Stomach (tissue), 4 donors: Measurements from ENCODE around the gene PSAP.

ENCODE experiments used
- POLR2AphosphoS5 ChIP-seq, 3 donors: sonication (generic); formaldehyde crosslinking; IDR thresholded peaks; one replicate each; pipeline ENCODE4 v1.6.1; 2016; ENCODE audit warnings: antibody characterized with exemption in 3 of 3
- TF ChIP-seq, protein P1 (sequence below), 7 experiments: fragments of 450-650 bp in 4 of 7; fragments of 200-600 bp in 3 of 7; sonication (generic) in 3 of 7; IDR thresholded peaks; one replicate each; pipeline ENCODE4 v1.5.1; 2016 to 2019; ENCODE audit warnings: antibody characterized with exemption in 7 of 7, control low read depth in 2 of 7, mild to moderate bottlenecking in 1 of 7

DNA sequence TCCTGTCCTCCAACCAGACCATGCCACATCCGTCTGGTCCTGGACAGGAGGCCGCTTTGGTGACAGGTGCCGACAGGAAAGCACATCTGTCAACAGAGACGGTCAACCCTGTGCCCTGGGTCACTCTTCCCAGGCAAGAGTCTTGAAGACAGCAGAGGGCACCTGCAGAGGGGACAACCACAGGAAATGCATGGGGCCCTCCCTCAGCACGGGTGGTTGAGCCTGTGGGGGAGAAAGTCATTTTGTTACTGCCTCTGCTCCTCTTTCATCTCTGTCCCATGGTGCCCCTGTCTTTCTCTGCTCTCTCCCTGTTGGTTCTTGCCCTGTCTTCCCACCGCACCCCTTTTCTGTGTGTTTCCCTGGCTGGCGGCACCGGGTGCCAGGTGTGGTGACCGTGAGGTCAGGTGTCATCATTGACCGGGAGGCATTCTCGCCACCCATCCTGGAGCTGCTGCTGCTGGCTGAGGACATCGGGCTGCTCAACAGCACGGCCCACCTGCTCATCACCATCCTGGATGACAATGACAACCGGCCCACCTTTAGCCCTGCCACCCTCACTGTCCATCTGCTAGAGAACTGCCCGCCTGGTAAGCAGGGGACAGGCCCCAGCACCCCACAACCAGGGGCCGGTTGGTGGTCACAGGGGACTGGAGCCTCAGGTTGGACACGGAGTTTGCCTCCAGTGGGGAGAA lies 60.2 kb downstream of the PSAP start:
- TF ChIP-seq, protein P1, sequence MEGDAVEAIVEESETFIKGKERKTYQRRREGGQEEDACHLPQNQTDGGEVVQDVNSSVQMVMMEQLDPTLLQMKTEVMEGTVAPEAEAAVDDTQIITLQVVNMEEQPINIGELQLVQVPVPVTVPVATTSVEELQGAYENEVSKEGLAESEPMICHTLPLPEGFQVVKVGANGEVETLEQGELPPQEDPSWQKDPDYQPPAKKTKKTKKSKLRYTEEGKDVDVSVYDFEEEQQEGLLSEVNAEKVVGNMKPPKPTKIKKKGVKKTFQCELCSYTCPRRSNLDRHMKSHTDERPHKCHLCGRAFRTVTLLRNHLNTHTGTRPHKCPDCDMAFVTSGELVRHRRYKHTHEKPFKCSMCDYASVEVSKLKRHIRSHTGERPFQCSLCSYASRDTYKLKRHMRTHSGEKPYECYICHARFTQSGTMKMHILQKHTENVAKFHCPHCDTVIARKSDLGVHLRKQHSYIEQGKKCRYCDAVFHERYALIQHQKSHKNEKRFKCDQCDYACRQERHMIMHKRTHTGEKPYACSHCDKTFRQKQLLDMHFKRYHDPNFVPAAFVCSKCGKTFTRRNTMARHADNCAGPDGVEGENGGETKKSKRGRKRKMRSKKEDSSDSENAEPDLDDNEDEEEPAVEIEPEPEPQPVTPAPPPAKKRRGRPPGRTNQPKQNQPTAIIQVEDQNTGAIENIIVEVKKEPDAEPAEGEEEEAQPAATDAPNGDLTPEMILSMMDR (IDR thresholded peaks at IDR 0.05) = no peak
- no peak for TF ChIP-seq POLR2AphosphoS5 (IDR thresholded peaks at IDR 0.05)
